ENCODE measurements around the gene FBXL17. TPM values are rescaled to one million over a fixed set of nuclear protein-coding genes. Genes with fewer than 3 reads are reported as not detected.

FBXL17 gene
- total and polyA plus RNA-seq, 2 of the 4 experiments (the other 2 are of a cell fraction), result 3.9 to 8.1 TPM

DNA sequence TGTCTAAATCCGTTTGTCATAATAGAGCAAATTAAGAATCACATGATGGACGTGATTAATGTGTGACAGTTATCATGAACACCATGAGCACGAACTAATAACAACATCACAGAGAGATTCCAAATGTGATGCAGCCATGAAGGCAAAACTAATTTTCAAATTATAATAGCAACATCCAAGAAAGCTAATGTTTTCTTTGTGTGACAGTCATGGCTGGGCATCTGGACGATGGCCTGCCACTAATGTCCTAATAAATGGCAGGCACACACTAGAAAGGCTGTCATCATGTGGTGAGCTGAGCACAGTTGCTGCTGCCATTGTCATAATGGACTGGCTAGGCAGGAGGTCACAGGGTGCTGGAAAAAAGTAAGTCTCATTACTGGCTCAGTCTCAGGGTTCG lies 431.1 kb downstream of the FBXL17 start:
- no peak overlapping the region for H2AK9ac ChIP-seq (replicated peaks; ENCODE audit: low read depth, low read length, poor library complexity)
- no peak for ATAC-seq (ENCODE audit: low read depth)
- dilution Hi-C loops (cut with HindIII; ENCODE audit: low sequenced_read_pairs, unreplicated experiment), result no loop called here
- CTCF ChIA-PET, result interaction anchor here (0.6 kb wide), 1 partner anchor 53 kb away, joined by 3 read pairs; no protein-coding TSS in a partner anchor
- TF ChIP-seq NFE2L2 (IDR thresholded peaks at IDR 0.05; ENCODE audit: low read depth, low read length) (no peak), MXI1 (IDR thresholded peaks at IDR 0.05; ENCODE audit: borderline replicate concordance, low read depth, low read length) (no peak), FOS (IDR thresholded peaks at IDR 0.05; ENCODE audit: low read depth, low read length) (no peak), POLR2A (IDR thresholded peaks at IDR 0.05; ENCODE audit: low read depth, low read length) (no peak), MAFK (IDR thresholded peaks at IDR 0.05; ENCODE audit: low read depth, low read length) (no peak), RCOR1 (IDR thresholded peaks at IDR 0.05; ENCODE audit: insufficient replicate concordance, low read length) (no peak), RAD21 (IDR thresholded peaks at IDR 0.05; ENCODE audit: low read length) (no peak), RFX5 (IDR thresholded peaks at IDR 0.05; ENCODE audit: low read depth, low read length) (no peak), CEBPB (IDR thresholded peaks at IDR 0.05; ENCODE audit: low read depth, low read length) (no peak), SMC3 (IDR thresholded peaks at IDR 0.05; ENCODE audit: low read depth, low read length) (no peak)
- TF ChIP-seq, protein P1, sequence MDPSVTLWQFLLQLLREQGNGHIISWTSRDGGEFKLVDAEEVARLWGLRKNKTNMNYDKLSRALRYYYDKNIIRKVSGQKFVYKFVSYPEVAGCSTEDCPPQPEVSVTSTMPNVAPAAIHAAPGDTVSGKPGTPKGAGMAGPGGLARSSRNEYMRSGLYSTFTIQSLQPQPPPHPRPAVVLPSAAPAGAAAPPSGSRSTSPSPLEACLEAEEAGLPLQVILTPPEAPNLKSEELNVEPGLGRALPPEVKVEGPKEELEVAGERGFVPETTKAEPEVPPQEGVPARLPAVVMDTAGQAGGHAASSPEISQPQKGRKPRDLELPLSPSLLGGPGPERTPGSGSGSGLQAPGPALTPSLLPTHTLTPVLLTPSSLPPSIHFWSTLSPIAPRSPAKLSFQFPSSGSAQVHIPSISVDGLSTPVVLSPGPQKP (IDR thresholded peaks at IDR 0.05; ENCODE audit: borderline replicate concordance, low read depth, low read length), result no peak
- TF ChIP-seq, protein P2, sequence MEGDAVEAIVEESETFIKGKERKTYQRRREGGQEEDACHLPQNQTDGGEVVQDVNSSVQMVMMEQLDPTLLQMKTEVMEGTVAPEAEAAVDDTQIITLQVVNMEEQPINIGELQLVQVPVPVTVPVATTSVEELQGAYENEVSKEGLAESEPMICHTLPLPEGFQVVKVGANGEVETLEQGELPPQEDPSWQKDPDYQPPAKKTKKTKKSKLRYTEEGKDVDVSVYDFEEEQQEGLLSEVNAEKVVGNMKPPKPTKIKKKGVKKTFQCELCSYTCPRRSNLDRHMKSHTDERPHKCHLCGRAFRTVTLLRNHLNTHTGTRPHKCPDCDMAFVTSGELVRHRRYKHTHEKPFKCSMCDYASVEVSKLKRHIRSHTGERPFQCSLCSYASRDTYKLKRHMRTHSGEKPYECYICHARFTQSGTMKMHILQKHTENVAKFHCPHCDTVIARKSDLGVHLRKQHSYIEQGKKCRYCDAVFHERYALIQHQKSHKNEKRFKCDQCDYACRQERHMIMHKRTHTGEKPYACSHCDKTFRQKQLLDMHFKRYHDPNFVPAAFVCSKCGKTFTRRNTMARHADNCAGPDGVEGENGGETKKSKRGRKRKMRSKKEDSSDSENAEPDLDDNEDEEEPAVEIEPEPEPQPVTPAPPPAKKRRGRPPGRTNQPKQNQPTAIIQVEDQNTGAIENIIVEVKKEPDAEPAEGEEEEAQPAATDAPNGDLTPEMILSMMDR (conservative IDR thresholded peaks at IDR 0.05; ENCODE audit: low read depth, low read length), result no peak
- no peaks in the 10 kb centered on the region for H3K79me1 ChIP-seq (ENCODE audit: low read depth in 1 of 2, low read length in 2 of 2)
- no peak overlapping the region for H2BK5ac ChIP-seq (ENCODE audit: low read depth, low read length, poor library complexity, severe bottlenecking)
- POLR2A ChIA-PET (ENCODE audit: unreplicated experiment), result no interaction called here
- H4K91ac ChIP-seq (ENCODE audit: insufficient read depth, low read depth, low read length), result no peak overlapping the region
- H4K5ac ChIP-seq (ENCODE audit: low read depth, low read length), result no peak overlapping the region
- no peak overlapping the region for H3K27ac ChIP-seq (ENCODE audit: insufficient read depth, low read length)
- H3K27me3 ChIP-seq (ENCODE audit: control insufficient read depth, insufficient read depth, low read length), result no peaks in the 10 kb centered on the region
- no CpG with 5 or more reads among the region's 5 CpGs for WGBS, 2 experiments (ENCODE audit: extremely low coverage in 2 of 2, insufficient read length in 1 of 2)
- intact Hi-C loops (cut with micrococcal nuclease), result no loop called here
- H3K4me2 ChIP-seq (ENCODE audit: low read depth, low read length), result no peak overlapping the region
- no peak overlapping the region for H2BK15ac ChIP-seq (ENCODE audit: low read depth, low read length)
- no peaks in the 10 kb centered on the region for H4K20me1 ChIP-seq (ENCODE audit: insufficient read depth, low read length)
- no peak overlapping the region for H3K14ac ChIP-seq (replicated peaks; ENCODE audit: low read depth, low read length)
- H3K4ac ChIP-seq (ENCODE audit: low read depth, low read length), result no peak overlapping the region
- H3K18ac ChIP-seq (ENCODE audit: low read depth, low read length), result no peak overlapping the region
- H3K9me1 ChIP-seq (ENCODE audit: insufficient read depth, low read length), result no peaks in the 10 kb centered on the region; the same call in 1 of the 2 replicates
- no peaks in the 10 kb centered on the region for H3K4me1 ChIP-seq (ENCODE audit: control insufficient read depth, insufficient read depth, low read length)
- H4K8ac ChIP-seq (ENCODE audit: low read depth in 2 of 2, low read length in 2 of 2), result no peak overlapping the region
- H3K56ac ChIP-seq (ENCODE audit: extremely low read depth, insufficient read depth, low read length), result no peak overlapping the region
- no peak overlapping the region for H2AFZ ChIP-seq (replicated peaks; ENCODE audit: low read length, poor library complexity)
- no peaks in the 10 kb centered on the region for H3K36me3 ChIP-seq (ENCODE audit: control insufficient read depth, insufficient read depth, low read length)
- no peak overlapping the region for H3K4me3 ChIP-seq (ENCODE audit: insufficient read depth, low read depth, low read length)
- DNase-seq, result no peak
- no TSS peak for BruUV-seq (replicated peaks)
- no peaks in the 10 kb centered on the region for H3K9me3 ChIP-seq (ENCODE audit: control insufficient read depth, insufficient read depth, low read length)
- H3K23ac ChIP-seq (ENCODE audit: low read depth, low read length), result no peak overlapping the region
- in situ Hi-C loops (cut with MboI; ENCODE audit: low sequenced_read_pairs), result no loop called here
- no peak overlapping the region for H2AK5ac ChIP-seq (ENCODE audit: low read depth, low read length)
- no peak overlapping the region for H2BK120ac ChIP-seq (ENCODE audit: low read depth, low read length)
- no peak overlapping the region for H2BK20ac ChIP-seq (ENCODE audit: low read depth, low read length)
- no peak overlapping the region for H3K9ac ChIP-seq (ENCODE audit: low read depth, low read length)

All from IMR-90 (cell line).